ENCODE measurements around the gene PPP2R5C.
"Not testable (repeated sequence)": the region's sequence is repeated elsewhere in the genome, so short reads cannot be mapped to it uniquely, and the experiment has no call there.

PPP2R5C gene

DNA sequence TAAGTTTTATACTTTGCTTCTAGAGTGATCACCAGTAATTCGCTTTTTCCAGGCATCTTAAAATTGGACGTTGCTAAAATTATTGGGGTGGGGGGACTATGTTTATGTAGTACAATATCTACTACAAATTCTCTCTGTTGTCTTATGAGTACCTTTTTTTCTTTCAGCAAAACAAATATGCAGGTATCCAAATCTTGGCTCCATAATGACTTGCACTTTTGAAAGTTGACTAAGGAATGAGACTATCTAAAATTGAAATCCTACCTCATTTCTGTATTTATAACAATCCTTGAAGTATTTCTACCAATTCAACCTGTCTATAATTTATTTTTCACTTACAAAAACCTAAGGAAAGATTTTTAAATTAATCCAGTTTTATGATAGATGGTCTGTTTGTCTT lies 205.2 kb downstream of the PPP2R5C start:
- no peak for DNase-seq (ENCODE audit: low read depth)

GRCh38 chr14:101968186-101968585 lies 206.7 kb downstream of the PPP2R5C start:
- DNase-seq (ENCODE audit: low read depth), result no peak

DNA sequence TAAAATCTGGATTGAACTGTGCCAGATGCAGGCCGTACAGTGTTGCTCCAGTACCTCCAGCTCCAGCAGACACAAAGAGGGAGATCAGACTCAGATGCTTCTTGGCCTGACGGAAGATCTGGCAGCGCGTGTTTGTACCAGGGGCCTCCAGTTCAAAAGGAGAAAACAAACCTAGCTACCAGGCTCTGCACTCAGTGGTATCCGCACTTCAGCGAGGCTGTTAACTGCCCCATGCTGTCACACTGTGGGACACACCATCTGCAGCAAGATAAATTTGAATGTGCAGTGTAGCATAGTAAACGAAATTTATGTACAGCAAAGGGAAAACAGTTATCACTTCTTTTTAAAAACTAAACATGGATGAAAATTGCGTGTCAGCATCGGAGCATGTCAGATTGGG lies 208.0 kb downstream of the PPP2R5C start:
- no peak for DNase-seq (ENCODE audit: low read depth)

DNA sequence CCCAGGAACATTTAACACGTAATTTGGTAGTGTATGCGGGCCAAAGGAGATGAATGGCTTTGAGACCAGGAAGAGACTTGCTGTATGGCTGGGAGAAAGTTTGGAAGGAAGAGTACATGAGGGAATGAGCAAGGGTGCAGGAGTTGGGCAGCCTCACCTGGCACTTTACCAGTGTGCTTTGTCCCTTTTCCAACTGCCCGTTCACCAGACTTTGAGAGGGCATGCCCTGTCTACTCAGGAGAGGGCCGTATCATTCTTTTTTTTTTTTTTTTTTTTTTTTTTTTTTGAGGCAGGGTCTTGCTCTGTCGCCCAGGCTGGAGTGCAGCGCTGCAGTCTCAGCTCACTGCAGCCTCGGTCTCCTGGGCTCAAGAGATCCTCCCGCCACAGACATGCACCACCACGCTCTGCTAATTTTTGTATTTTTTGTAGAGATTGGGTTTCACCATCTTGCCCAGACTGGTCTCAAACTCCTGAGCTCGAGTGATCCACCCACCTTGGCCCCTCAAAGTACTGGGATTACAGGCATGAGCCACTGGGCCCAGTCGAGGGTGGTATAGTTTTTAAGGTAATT lies 209.4 kb downstream of the PPP2R5C start:
- DNase-seq (ENCODE audit: low read depth), result no peak

DNA sequence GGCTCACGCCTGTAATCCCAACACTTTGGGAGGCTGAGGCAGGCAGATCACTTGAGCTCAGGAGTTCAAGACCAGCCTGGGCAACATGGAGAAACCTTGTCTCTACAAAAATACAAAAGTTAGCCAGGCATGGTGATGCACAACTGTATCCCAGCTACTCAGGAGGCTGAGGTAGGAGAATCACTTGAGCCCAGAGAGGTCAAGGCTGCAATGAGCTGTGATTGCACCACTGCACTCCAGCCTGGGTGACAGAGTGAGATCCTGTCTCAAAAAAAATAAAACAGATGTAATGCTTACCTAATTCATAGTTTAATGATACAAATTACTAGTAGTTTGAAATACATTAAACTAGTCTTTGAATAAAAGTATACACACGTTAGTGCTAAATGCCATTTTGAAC lies 209.9 kb downstream of the PPP2R5C start:
- DNase-seq (ENCODE audit: low read depth), result not testable (repeated sequence)

DNA sequence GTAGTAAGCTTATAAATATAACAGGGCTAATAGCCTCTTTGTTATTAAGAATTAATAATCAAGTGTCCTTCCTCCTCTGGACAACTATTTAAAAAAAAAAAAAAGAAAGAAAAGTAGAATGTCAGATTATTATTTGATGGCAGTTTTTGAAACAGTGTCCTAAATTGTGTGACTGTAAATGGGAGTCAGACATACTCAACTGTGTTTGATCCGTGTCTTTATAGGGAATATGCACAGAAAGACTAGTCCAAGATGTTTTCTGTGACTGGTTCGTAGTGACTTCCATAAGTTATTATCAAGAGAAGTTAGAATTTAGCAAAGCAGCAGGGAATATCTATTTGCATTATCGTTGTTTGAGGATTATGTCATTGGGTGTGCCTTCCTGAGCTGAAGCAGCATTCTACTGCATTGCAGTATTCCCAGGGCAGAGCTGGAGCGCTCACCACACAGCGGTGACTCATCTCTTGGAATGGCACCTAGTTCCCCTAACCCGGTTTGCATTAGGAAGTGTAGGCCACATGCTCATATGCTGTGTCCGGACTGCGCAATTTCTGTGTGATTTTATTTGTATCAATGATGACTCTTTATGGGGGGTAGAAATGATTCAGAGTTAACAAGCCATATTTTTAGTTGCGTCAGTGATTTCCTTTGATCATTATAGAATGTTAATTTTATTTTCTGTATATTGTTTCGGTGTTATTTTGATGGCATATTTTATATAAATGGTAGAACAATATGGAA lies 210.8 kb downstream of the PPP2R5C start:
- peak; percentile 99 for DNase-seq (ENCODE audit: low read depth)

DNA sequence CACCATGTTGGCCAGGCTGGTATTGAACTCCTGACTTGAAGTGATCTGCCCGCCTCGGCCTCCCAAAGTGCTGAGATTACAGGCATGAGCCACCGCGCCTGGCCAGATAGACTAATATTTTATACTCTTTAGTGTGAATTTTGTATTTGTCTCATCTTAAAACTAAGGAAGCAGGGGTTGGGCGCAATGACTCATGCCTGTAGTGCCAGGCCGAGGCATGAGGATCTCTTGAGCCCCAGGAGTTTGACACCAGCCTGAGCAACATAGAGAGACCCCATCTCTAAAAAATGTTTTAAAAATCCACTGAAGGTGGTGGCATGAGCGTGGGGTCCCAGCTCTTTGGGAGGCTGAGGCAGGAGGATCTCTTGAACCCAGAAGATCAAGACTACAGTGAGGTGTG lies 211.8 kb downstream of the PPP2R5C start:
- no peak for DNase-seq (ENCODE audit: low read depth)

- DNase-seq (ENCODE audit: low read depth), result no peak
These were observed 213.7 kb downstream of the PPP2R5C start for GRCh38 chr14:101975231-101975630.

Data from GM04504 (cell line).